Renal cortical epithelial cell (primary cell): Measurements from ENCODE around the gene THSD4. TPM values are rescaled to one million over a fixed set of nuclear protein-coding genes. Genes with fewer than 3 reads are reported as not detected.

Experiments used
- DNase-seq: peaks from one replicate; pipeline ENCODE4 v3.0.0-alpha.2; 2011; ENCODE audit warnings: low read depth
- total RNA-seq: library from RNA; depleted of rRNA; stranded (reverse); fragments of >200 nt; gene quantifications from 2 replicates; pipeline ENCODE4 v1.2.3, GENCODE V29; 2014

THSD4 gene
- total RNA-seq, 1 donor from 2014 or later: 58.6 TPM

DNA sequence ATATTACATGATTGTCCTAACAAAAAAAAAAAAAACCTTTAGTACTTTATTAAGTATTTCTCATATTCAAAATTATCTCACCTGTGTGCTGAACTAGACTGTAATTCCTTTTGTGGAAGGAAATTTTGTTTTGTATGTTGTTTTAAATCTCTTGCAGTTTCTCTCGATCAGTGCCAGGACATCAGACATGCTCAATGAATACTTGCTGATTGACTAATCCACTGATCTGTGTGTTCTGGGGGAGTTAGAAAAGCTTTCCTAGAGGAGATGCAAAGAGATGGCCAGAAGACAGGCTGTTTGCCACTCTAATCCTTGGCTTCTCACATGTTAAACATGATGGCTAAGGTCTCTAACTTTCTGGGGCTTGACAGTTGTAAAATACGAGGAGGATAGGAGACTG is 461.8 kb downstream of the THSD4 start:
- no peak for DNase-seq

DNA sequence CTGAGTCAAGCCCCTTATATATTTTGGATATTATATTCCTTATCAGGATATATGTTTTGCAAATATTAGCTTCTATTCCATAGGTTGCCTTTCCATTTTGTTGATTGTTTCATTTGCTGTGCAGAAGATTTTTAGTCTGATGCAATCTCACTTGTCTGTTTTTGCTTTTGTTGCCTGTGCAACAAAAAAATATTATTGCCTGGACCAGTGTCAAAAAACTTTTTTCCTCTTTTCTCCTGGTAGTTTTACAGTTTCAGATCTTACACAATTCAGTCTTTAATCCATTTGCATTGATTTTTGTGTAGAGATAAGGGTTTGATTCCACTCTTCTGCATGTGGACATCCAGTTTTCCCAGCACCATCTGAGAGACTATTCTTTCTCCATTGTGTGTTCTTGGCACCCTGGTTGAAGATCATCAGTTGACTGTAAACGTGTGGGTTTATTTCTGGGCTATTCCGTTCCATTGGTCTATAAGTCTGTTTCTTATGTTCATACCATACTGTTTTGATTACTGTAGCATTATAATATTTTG is 466.2 kb downstream of the THSD4 start:
- DNase-seq: no peak

DNA sequence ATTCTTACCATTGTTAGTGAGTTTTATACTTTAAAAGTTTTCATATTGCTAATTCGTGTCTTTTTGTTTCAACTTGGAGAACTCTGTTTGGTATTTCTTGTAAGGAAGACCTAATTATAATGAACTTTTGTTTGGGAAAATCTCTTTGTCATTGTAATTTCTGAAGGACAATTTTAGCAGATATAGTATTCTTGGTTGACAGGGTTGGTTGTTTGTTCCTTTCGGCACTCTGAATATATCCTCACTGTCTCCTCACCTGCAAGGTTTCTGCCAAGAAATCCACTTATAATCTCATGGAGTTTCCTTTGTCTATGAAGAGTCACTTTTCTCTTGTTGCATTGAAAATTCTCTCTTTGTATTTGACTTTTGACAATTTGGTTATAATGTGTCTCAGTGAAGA is 469.9 kb downstream of the THSD4 start:
- DNase-seq: no peak

DNA sequence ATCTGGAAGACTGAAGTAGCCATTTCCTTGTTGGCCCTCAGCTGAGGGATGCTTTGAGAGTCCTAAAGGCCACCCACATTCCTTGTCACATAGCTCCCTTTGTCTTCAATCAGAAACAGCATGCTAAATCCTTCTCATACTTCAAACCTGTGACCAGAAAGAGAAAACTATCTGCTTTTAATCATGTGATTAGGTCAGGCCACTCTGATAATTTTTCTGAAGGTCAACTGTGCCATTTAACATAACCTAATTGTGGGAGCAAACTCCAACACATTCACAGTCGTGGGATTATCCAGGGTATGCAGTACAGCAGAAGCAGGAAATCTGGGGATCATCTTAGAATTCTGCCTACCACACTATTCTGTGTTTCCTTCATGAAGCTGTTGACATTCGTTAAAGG is 471.2 kb downstream of the THSD4 start:
- no peak for DNase-seq

DNA sequence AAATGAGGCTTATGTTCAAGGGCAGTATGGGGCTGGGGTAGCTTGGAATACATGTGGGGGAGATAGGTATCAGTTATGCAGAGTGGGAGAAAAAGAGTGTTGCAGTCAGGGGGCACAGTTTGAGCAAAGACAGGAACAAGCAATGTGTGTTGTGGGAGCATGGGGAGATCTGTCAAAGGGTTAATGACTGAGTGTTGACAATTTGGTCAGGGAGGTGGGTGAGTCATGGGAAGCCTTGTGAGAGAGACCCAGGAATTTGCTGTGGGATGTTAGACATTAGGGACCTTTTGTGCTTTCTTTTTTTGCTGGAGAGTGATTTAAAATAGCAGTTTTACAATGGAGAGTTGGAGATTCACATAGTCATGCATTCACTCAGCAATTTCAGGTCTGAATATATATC is 473.5 kb downstream of the THSD4 start:
- DNase-seq: peak; percentile 90

DNA sequence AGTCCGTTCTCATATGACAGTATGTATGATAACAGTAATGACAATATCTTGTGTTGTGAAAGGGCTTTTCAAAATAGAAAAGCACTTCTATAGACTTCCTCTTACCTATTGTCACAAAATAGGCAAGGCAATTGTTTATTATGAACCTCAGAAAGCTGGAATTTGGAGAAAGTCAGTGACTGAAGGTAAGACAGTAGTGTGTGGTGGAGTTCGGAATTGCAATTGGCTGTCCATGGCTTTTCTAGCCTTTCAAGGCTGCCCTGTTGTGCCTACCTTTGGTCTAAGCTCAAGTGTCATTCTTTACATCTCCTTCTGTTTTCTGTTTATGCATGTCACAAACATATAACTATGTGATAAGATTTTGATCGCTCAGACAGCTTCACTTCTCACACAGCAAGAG is 475.8 kb downstream of the THSD4 start:
- DNase-seq: no peak

DNA sequence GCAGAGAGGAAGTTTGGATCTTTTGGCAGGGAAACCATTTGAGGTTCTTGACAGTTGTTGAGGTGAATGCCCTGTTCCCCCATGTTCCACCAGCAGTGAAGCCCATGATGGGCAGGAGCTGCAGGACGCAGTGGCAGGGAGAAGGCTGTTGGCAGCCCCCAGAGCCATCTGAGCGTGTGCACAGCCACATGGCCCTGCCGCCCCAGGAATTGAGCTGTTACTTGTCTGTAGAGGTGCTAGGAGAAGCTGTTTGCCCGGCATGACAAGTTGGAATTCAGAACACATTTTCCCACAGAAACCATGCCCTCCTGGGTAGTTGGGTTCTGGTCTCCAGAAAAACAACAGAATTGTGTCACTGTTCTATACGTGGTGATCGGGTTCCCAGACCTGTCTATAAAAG is 476.9 kb downstream of the THSD4 start:
- DNase-seq: no peak

DNA sequence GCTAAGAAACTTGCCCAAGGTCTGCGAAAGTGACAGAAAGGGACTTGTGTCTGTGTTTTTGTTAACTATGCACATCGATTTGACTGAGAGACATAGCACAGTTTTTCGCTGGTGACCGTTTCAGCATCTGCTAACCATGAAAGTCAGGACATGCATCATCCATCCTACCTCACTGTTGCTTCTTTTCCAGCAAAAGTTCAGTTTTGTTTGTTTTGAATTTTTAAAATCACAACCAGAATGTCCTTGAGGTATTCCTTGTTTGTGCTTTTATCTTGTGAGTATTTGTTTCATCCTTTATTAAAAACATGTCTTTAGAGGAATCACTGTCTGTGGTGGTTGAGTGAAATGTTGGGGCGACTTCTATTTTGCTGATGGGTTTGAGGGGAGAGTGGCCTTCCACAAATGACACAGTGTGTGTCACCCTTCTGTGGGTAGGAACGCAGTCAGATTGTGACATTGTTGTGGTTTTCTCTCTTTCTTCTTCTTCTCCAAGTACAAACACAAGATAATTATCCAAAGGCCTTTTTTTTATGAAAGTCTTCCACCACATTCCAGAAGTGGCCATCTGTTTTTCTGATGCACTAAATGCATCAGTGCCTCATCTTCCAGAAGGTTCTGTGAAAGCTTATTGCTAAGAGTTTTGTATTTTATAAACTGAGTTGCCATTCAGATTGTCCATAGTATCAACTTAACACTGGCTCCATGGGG is 480.7 kb downstream of the THSD4 start:
- DNase-seq: no peak

DNA sequence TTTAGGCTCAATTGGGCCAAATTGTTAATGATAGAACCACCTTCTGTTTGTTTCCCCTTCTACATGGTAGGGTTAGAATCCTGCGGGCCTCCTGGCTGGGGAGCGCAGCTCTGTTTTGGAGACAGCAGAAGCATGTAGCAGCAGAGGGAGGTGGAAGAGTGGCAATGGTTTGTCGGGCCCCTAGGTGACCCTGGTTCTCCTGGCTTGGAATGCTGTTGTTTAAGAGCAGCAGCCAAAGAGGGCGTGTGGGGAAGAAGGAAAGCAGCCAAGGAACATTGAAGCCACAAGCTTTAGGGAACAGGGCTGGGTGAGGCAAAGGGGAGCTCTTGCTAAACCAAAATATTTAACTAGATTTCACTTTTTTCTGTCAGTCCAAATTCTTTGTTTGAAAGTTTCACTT is 481.4 kb downstream of the THSD4 start:
- peak; percentile 52 for DNase-seq

DNA sequence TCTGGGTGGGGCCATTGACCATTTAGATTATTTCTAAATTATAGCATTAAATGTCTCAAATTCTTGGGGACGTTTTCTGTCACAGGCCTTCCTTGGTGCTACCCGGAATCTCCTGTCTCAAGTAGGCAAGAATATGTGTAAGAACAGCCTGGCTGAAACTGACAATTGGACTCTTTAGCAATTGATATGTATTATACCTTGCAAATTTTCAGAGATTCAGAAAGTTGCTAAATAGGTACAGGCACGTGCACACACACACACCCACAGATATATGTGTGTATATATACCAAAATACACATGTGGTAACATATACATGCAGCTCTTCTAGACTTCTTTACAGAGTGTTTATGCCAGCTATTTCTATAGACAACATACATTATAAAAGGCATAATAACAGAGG is 481.9 kb downstream of the THSD4 start:
- no peak for DNase-seq

DNA sequence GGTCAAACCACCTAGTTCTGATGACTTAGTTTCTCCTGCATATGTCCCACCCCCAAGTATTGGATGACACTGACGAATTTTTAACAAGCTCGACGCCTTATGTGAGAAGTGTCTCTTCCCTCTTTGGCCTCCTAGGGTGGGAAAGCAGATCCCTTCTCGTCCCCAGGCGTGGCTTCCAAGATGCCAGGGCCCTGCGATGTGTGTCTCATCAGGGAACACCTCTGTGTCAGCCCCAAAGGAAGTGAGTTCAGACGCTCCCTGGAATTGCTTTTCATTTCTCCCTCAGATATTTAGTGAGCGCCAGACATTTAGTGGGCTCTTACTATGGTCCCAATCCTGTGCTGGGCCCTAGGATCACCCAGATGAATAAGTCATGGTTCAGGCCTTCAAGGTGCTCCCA is 482.4 kb downstream of the THSD4 start:
- no peak for DNase-seq

DNA sequence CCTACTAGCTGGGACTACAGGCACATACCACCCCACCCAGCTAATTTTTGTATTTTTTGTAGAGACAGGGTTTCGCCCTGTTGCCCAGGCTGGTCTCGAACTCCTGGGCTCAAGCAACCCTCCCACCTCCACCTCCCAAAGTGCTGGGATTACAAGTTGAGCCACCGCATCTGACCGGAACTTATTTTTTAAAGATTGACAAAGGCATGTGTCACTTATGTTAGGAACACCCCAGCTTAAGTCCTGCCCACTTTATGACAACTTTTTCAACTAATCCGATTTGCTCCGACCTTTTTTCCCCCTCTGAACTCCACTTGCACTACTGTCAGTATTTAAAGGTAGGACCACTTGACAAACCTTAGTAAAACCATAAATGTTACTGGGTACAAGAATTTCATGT is 483.5 kb downstream of the THSD4 start:
- no peak for DNase-seq

DNA sequence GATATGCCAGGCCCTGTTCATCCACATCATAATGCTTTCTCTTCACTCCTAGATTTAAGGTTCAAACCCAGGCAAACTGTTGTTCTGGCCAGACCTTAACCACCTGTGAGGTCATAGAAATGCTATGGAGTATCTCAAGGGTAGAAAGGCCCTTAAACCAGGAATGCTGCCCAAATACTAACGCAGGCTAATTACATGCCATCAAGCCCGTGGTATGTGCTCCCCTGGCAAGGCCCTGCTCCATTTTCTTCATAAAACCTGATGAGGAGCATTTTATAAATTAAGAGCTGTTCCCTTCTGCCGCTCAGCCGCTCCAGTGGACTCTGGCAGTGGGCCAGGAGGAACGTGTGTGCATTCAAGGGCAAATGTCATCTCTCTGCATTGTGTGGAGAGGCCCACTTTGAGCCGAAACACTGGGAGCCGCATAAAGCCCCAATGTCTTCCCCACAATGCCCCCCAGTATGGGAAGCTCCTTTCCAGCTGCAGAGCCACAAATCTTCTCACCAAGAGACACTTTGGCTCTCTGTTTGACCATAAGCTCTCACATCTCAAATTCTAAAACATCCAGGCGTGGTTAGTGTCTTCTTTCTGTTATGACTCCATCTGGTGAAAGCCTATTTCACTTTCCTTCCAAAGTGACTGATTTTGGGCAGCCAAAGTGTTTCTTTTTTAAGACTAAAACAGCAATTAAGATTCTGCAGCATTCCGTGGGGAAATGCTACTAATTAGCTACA is 484.3 kb downstream of the THSD4 start:
- DNase-seq: peak; percentile 35

DNA sequence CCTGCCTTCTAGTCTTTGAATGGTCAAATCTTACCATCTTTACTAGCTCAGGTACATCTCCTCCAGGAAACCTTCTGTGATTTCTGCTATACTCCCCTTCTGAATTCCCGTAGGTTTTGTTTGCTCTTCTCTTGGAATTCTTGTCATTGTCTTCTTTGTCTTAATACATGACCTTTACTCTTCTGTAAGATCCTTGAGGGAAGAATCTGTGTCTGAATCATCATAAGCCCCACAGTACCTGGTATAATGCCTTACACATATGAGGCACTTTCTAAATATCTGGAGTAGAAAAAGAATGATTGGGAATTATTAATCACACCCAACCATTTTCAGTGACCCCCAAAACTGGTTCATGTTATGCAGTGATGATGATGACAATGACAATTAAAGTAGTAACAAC is 485.0 kb downstream of the THSD4 start:
- no peak for DNase-seq

DNA sequence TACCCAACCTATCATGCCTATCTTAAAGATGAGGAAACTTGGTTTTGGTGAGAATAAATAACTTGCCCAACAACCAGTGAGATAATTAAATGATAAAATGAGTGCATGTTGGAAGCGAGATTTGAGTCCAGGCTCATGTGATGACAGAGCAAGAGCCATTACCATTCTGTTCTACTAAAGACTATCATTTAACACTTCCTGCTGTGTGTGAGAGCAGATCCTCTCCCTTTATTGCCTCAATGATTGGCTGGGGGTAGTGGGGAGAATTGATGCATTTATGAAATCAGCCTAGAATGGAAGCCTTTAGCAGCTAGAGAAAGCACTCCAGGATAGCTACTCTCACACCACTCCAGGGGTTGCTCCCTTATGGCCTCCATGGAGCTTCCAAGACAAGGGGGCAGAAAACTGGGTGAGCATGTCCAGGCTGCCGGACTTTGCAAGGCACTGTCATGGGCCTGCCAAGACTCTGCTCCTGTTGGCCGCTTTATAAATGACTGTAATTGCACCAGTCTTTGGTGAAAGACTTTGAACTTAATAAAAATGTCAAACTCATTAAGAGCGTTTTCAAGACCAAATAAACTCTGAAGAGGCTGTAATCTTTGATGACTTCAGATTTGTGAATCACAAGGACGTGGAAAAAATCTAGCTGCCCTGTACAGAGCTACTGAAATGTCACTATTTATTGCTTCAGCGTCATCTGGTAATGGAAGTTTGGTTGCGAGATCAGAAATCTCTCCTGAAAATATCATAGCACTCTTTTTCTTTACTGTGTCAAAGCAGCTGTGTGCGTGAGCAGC is 486.0 kb downstream of the THSD4 start:
- no peak for DNase-seq

DNA sequence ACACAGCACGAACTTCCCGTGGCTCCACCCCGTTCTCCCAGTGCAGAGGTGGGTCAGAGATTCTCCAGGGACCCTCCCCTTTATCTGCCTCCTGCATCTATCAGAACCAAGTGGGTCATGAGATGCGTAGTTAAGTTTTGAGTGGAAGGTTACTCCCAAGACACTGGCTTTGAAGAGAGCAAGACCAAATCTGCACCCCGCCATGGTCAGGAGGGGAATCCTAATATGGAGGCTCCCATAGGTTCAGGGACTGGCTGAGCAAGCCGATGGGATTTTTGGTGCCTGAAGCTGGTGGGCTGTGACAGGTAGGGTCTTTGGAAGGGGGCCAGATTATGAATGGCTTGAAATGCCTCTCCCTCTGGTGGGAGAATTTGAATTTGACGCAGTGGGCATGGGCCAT is 488.1 kb downstream of the THSD4 start:
- DNase-seq: no peak

DNA sequence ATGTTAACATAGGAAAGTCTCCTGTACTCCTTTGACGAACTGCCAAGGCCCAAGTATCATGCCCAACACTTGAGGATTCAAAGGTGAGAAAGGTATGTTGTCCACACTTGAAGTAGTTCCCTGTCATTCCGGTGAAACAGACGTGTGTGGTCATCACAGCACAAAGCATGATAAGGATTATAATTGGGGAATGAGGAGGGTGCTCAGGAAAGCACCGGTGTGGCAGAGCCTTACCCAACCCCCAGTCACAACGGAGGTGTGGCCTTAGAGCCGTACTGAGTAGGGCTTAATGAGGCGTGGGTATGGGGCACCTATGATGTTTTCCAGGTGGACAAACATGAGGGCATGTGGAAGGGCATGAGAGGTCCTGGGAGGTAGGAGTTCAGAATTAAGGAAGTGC is 492.1 kb downstream of the THSD4 start:
- no peak for DNase-seq

DNA sequence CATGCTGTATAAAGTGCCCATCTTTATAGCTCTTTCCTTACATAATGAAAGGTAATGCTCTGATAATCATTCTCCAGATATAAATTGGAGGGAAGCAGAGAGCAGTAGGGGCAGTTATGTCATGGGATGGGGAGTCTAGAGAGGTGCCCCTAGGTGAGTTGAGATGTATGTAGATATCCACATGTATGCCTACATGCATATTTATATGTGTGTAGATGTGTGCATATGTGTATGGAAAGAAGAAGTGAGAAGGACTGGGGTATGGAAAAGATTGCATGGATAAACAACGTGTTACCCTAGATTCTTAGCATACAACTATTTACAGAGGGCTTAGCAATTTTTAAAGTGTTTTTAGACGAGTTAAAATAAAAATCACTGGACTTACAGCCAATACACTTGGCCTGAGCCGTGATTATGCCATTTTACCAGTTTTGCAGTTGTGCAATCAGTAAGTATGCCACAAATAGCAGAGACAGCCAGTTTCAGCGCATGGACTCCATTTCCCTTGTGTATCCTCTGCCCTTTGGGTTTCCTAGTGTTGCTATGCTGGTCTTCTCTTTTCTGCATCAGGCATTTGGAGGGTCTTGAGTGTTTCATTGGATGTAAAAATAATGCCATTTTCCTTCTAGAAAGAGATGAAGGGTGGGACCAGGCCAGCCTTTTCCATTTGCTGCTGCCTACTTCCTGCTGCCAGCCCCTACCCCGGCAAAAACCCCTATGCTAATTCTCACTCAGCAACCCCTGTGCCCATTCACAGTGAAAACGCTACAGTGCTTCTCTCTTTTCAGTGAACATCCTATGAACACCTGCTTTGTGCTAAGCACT is 495.7 kb downstream of the THSD4 start:
- no peak for DNase-seq

DNA sequence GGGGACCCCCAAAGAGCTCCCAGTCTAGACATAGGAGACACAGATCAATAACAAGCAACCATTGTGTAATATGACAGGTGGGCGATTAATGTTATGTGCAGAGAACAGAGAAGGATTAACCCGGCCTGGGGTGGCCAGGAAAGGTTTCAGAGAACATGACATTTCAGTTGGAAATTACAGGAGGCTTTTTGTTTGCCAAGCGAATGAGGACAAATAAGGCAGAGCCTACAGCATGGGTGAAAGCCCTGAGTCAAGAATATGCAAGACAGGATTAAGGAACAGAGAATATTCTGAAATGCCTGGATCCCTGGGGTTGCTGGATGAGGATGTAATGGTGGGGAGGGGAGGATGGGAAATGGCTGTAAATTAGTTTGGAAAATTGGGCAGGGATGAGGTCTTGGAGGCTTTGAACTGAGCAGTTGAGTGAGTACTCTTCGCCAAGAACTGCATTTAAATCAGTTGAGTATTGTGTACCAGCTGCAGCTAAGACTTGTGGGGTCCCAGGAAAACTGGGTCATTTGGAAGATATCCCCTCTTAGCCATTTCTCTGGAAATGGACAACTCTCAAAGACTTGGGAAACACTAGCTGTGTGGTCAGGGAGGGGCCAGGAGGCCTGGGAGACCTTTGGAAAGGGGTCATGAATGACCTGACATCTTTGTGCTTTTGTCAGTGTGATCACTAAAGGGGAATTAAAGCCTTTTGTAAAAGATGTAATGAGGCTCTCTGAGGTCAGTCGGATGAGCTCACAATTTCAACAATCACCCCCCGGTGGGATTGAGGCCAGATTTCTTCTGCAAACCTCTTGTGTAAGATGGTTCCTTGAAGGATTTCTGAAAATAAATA is 496.5 kb downstream of the THSD4 start:
- no peak for DNase-seq

DNA sequence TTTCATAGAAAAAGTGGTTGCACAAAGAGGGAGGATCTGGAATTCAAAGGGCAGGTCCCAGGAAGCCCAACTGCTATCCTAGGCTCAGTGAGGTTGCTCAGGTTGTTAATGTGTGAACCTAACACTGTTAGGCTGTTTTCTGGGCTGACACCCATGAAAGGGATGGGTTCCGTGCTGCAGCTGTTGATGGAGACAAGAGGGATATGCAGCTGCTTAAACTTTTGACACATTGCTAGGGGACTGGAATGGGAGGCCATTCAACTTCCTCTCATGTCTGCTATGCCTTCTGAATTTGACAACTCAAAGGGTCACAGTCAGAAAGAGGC is 497.1 kb downstream of the THSD4 start:
- no peak for DNase-seq

DNA sequence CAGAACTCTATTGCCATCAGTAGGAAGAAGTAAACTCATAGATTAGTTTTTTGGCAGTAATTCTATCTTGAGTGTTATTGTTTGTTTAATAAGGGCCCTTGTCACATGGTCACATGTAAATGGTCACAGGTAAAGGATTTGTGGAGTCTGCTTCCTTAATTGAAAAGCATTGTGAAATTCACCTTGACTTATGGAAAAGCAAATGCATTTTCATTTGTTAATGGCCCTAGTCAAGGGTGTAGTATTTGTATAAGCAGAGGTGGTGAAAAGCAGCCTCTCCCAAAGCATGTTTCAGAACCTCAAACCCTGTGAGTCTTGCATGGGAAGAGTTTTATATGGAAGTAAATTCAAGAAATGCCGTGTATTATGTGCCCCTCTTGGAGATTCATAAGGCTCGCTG is 497.6 kb downstream of the THSD4 start:
- no peak for DNase-seq
